Measurements from ENCODE around the gene PAIP2B. TPM values are rescaled to one million over a fixed set of nuclear protein-coding genes. Genes with fewer than 3 reads are reported as not detected.

PAIP2B gene
- total RNA-seq, 2 experiments from 2014 or later, result 3.0 to 6.9 TPM

DNA sequence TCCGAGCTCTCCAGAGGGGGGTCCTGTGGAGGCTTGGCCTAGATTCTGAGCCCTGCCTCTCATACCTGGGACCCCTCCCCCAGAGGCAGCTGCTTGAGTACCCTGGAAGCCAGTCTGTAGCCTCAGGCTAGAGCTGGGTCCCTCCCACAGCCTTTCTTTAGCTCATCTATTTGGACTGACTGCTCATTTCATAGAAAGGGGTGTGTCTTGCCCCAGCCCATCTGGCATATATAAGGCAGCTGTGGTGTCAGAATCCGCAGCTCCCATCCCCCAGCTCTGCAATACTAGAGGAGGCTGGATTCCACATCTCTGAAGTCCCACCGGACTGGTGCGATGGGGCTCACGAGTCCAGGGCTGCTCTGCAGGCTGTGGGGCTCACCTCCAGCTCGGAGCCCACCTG is 70.3 kb downstream of the PAIP2B start:
- Histone ChIP-seq H3K36me3 (ENCODE audit: insufficient read depth, low read length) (no peaks in the 10 kb centered on the region), H4K20me1 (ENCODE audit: insufficient read depth, low read length) (no peaks in the 10 kb centered on the region), H3K9me3 (ENCODE audit: low read length) (no peaks in the 10 kb centered on the region), H2AFZ (ENCODE audit: low read length) (no peak overlapping the region), H3K4me3 (ENCODE audit: low read depth, low read length, poor library complexity, severe bottlenecking) (no peak overlapping the region), H3K27ac (ENCODE audit: low read depth, low read length, poor library complexity, severe bottlenecking) (no peak overlapping the region), H3K9me2 (ENCODE audit: insufficient read depth, low read length) (no peaks in the 10 kb centered on the region), H3K79me2 (ENCODE audit: insufficient read depth, low read depth, low read length) (no peaks in the 10 kb centered on the region), H3K4me2 (ENCODE audit: low read length) (no peak overlapping the region), H3K4me1 (ENCODE audit: insufficient read depth, low read length, poor library complexity, severe bottlenecking) (no peaks in the 10 kb centered on the region)
- DNase-seq (ENCODE audit: low spot score), result no peak
- CTCF ChIA-PET (ENCODE audit: unreplicated experiment), result no interaction called here
- no TSS peak for BruUV-seq (replicated peaks)
- TF ChIP-seq, protein P1, sequence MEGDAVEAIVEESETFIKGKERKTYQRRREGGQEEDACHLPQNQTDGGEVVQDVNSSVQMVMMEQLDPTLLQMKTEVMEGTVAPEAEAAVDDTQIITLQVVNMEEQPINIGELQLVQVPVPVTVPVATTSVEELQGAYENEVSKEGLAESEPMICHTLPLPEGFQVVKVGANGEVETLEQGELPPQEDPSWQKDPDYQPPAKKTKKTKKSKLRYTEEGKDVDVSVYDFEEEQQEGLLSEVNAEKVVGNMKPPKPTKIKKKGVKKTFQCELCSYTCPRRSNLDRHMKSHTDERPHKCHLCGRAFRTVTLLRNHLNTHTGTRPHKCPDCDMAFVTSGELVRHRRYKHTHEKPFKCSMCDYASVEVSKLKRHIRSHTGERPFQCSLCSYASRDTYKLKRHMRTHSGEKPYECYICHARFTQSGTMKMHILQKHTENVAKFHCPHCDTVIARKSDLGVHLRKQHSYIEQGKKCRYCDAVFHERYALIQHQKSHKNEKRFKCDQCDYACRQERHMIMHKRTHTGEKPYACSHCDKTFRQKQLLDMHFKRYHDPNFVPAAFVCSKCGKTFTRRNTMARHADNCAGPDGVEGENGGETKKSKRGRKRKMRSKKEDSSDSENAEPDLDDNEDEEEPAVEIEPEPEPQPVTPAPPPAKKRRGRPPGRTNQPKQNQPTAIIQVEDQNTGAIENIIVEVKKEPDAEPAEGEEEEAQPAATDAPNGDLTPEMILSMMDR (conservative IDR thresholded peaks at IDR 0.05; ENCODE audit: low read length), result no peak
- TF ChIP-seq EZH2phosphoT487 (IDR thresholded peaks at IDR 0.05; ENCODE audit: borderline replicate concordance, low read depth, low read length), result no peak
- POLR2A ChIA-PET, result no interaction called here
- intact Hi-C loops (cut with micrococcal nuclease; ENCODE audit: unreplicated experiment), result loop anchor here (2.0 to 5.0 kb wide), 3 partner anchors 70 to 141 kb away; partner anchors contain the start of gene PAIP2B

DNA sequence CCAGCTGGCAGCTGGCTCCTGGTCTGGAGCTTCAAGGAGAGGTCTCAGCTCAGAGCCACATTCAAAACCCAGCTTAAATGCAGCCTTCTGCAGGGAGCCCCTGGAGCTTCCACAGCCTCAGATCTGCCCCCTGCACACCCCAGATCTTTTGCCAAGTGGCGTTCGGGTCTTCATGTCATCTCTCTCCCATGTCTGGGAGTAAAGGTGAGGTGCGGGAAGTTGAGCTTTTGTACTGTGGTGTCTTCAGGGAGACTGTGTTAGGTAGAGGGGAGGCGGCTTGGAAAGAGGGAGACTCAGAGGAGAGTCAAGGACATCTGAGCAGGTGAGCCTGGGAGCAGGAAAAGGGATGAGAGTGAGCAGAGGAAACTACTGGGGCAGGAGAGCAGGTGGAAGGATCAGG is 71.1 kb downstream of the PAIP2B start:
- POLR2A ChIA-PET, result interaction anchor here (0.9 to 1.3 kb wide), 3 partner anchors 12 to 46 kb away, joined by 3 to 4 read pairs (median 4); no protein-coding TSS in a partner anchor
- H3K4me1 ChIP-seq (ENCODE audit: insufficient read depth, low read length, poor library complexity, severe bottlenecking), result no peaks in the 10 kb centered on the region
- no TSS peak for BruUV-seq (replicated peaks)
- H3K36me3 ChIP-seq (ENCODE audit: insufficient read depth, low read length), result peaks cover 1% of the 10 kb centered on the region; the same call in 1 of the 2 replicates
- no peaks in the 10 kb centered on the region for H3K79me2 ChIP-seq (ENCODE audit: insufficient read depth, low read depth, low read length)
- no peak overlapping the region for H3K4me3 ChIP-seq (ENCODE audit: low read depth, low read length, poor library complexity, severe bottlenecking)
- no peaks in the 10 kb centered on the region for H3K9me2 ChIP-seq (ENCODE audit: insufficient read depth, low read length)
- H3K4me2 ChIP-seq (ENCODE audit: low read length), result no peak overlapping the region
- DNase-seq (ENCODE audit: low spot score), result no peak
- no peaks in the 10 kb centered on the region for H4K20me1 ChIP-seq (ENCODE audit: insufficient read depth, low read length)
- TF ChIP-seq, protein P1 (conservative IDR thresholded peaks at IDR 0.05; ENCODE audit: low read length), result no peak
- no peak for TF ChIP-seq EZH2phosphoT487 (IDR thresholded peaks at IDR 0.05; ENCODE audit: borderline replicate concordance, low read depth, low read length)
- no peak overlapping the region for H2AFZ ChIP-seq (ENCODE audit: low read length)
- CTCF ChIA-PET (ENCODE audit: unreplicated experiment), result interaction anchor here (0.6 to 1.7 kb wide), 2 partner anchors 133 to 154 kb away, joined by 3 to 7 read pairs; no protein-coding TSS in a partner anchor
- intact Hi-C loops (cut with micrococcal nuclease; ENCODE audit: unreplicated experiment), result loop anchor here (2.0 to 5.0 kb wide), 4 partner anchors 71 to 141 kb away; partner anchors contain the start of gene PAIP2B
- no peak overlapping the region for H3K27ac ChIP-seq (ENCODE audit: low read depth, low read length, poor library complexity, severe bottlenecking)
- no peaks in the 10 kb centered on the region for H3K9me3 ChIP-seq (ENCODE audit: low read length)

DNA sequence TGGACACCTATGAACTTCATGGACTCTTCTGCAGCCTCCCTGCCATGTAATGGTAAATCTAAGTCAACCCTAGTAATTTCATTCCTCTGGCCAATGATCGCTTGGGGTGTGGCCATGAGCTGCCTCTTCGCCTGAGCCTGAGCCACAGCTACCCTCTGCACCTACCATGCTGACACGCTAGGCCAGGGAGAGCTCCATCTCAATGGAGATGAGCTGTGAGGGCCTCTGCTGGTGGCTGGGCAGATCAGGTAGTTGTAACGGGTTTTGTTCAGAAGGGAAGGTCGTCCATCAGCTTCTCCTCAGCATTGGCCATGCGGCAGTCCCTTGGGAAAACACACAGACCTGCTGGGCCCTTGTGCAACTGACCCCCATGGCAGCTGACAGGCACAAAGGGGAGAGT is 72.1 kb downstream of the PAIP2B start:
- no peak overlapping the region for H3K4me2 ChIP-seq (ENCODE audit: low read length)
- no peaks in the 10 kb centered on the region for H3K9me2 ChIP-seq (ENCODE audit: insufficient read depth, low read length)
- no peaks in the 10 kb centered on the region for H3K9me3 ChIP-seq (ENCODE audit: low read length)
- no peaks in the 10 kb centered on the region for H3K4me1 ChIP-seq (ENCODE audit: insufficient read depth, low read length, poor library complexity, severe bottlenecking)
- no peak overlapping the region for H3K4me3 ChIP-seq (ENCODE audit: low read depth, low read length, poor library complexity, severe bottlenecking)
- H3K79me2 ChIP-seq (ENCODE audit: insufficient read depth, low read depth, low read length), result no peaks in the 10 kb centered on the region
- no peak overlapping the region for H3K27ac ChIP-seq (ENCODE audit: low read depth, low read length, poor library complexity, severe bottlenecking)
- BruUV-seq (replicated peaks), result no TSS peak
- H2AFZ ChIP-seq (ENCODE audit: low read length), result no peak overlapping the region
- ChIA-PET POLR2A (interaction anchor here (1.2 to 1.3 kb wide), 2 partner anchors 11 to 87 kb away, joined by 3 to 4 read pairs; no protein-coding TSS in a partner anchor), CTCF (ENCODE audit: unreplicated experiment) (interaction anchor here (1.1 to 1.7 kb wide), 3 partner anchors 85 to 147 kb away, joined by 3 to 7 read pairs (median 4); no protein-coding TSS in a partner anchor)
- intact Hi-C loops (cut with micrococcal nuclease; ENCODE audit: unreplicated experiment), result loop anchor here (2.0 to 5.0 kb wide), 3 partner anchors 123 to 143 kb away; no protein-coding TSS in a partner anchor
- peaks cover 12% of the 10 kb centered on the region for H3K36me3 ChIP-seq (ENCODE audit: insufficient read depth, low read length)
- TF ChIP-seq EZH2phosphoT487 (IDR thresholded peaks at IDR 0.05; ENCODE audit: borderline replicate concordance, low read depth, low read length), result no peak
- TF ChIP-seq, protein P1 (conservative IDR thresholded peaks at IDR 0.05; ENCODE audit: low read length), result peak; percentile 72
- no peaks in the 10 kb centered on the region for H4K20me1 ChIP-seq (ENCODE audit: insufficient read depth, low read length)
- peak; percentile 66 for DNase-seq (ENCODE audit: low spot score)
